Fibroblast of skin of left quadriceps (primary cell): Measurements from ENCODE around the gene SYNE1.
A peak's percentile ranks its signal among the peaks of the same experiment; 100 is the strongest.
"Not testable (repeated sequence)": the region's sequence is repeated elsewhere in the genome, so short reads cannot be mapped to it uniquely, and the experiment has no call there.

Experiments
- DNase-seq, 2 experiments: peaks; one replicate each; pipeline ENCODE4 v3.0.0-alpha.2; 2013; ENCODE audit warnings: low read depth in 2 of 2

Gene SYNE1

GRCh38 chr6:152423216-152424103, 213.7 kb downstream of the SYNE1 start:
- DNase-seq: no peak

DNA sequence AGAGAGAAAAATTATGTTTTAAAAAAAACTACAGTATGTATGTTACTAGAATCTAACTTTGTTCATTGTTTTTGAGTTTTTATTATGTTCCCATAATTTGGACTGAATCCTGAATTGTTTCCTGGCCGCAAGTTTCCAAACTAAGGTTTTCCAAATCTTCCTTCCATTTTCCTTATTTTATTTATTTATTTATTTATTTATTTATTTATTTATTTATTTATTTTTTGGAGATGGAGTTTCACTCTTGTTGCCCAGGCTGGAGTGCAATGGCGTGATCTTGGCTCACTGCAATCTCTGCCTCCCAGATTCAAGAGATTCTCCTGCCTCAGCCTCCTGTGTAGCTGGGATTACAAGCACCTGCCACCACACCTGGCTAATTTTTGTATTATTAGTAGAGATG, 215.7 kb downstream of the SYNE1 start:
- not testable (repeated sequence) for DNase-seq

DNA sequence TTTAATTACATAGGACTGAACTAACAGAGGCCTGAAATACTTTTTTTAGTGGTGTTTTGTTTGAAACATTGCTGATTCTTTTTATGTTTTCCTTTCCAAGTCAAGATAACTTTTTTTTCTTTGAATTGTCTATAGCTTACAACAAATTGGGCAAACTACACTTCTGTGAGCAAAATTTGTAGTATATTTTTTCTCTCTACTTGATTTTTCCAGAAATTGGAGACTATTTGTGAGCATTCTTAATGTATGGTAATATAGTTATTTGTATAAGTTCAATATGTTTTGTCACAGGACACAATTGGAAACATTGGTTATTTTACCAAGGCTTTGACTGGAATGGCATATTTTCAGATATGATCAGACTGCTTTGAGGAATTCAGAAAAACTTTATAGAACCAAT, 216.5 kb downstream of the SYNE1 start:
- DNase-seq: no peak

DNA sequence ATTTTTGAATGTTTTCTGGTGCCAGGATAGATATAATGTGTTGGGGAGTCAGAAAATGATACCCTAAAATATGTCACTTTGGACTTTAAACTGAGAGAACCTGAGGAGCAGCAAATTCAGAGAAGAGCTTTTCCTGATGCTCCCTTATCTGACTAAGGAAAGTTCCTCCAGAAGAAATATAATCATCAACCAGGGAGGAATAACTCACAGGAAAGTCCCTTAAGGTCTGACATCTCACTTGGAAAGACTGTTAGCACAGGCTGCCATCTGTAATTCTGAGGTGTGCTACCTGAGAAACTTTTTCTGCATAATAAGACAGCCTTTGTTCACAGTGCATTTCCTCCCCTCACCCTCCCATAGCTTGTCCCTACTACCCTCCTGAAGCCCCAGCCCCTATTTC, 218.6 kb downstream of the SYNE1 start:
- no peak for DNase-seq

DNA sequence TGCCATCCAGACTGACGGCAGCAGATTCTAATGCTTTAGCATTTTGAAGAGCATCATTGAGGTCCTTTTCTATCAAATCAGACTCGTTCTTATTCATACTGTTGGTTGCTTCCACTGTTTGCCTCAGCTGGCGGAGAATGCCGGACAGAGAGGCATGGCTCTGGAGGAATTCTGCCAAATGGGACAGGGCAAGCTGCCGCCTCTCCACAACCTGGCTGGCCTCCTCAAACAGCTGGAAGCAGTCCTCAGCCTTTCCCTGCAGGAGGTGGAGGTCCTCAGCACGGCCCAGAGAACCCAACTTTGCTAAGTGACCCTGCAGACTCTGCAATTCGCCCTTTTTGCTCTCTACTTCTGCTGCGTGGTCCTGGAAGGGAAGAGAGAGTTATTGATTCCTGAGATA, 220.5 kb downstream of the SYNE1 start:
- no peak for DNase-seq

DNA sequence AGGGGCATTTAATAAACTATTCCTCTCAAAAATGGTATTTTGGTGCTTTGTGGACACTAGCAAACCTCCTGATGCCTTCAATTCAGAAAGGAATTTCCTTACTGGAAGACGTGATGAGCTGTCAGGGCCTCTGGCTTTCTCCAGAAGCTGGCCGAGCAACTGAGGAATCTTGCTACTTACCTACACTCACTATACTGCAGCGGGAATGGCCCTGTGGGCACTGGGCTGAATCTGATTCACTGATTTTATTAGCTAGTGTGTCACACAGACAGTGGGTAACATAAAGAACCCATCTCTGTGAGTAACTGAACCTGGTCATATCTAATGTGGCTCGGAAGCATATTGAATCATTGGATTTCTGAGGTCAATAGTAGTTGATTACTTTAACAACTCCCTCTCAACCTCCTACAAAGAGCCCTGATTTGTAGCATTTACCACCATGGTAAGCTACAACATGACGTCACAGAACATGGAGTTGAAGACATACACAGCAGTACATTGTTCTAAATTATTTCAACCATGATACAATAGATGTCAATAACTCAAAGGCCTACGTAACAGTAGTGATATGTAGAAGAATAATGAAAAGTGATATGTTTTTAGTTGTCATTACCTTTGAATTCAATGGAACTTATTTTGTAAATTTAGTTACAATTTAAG, 232.1 kb downstream of the SYNE1 start:
- no peak for DNase-seq

- DNase-seq: no peak
Observed at GRCh38 chr6:152404086-152404857, 232.9 kb downstream of the SYNE1 start.

- DNase-seq: no peak
Observed at GRCh38 chr6:152402791-152403190, 234.4 kb downstream of the SYNE1 start.

- DNase-seq: no peak
Observed at GRCh38 chr6:152401978-152402377, 235.2 kb downstream of the SYNE1 start.

DNA sequence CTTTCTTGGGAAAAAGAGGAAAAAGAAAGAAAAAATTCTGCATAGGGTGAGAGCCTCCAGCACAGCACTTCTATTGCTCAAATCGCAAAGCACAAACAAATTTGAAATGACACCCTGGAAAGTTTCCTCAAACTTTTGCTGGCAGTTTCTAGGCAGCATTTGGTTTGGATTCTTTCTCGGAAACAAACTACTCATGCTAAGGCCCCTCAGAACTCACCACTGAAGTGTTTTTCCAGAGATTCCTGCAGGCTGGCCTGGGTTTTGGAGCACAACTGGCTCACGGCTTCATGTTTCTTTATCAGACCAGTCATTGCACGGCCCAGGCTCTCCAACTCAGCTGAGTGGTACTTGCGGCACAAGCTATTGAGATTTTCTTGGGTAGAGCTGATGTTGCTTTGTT, 237.8 kb downstream of the SYNE1 start:
- DNase-seq: no peak

DNA sequence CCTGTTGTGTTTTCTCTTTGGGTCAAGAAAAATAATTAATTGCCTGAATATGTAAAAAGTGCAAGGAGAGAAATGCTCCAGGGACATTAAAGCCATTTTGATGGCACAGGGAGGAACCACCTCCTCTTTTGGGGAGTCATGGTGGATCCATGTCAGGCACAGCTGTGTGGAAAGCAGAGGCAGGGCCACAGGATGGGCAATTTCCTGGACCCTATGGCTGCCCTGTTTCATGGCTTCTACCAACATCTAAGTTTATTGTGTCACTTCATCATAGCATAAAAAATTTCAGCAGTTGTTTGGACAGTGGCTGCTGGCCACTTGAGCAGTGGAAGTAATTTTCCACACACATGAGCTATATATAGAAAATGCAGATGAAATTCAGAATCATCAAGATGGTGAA, 238.2 kb downstream of the SYNE1 start:
- no peak for DNase-seq

GRCh38 chr6:152398316-152398715, 238.8 kb downstream of the SYNE1 start:
- DNase-seq: no peak

DNA sequence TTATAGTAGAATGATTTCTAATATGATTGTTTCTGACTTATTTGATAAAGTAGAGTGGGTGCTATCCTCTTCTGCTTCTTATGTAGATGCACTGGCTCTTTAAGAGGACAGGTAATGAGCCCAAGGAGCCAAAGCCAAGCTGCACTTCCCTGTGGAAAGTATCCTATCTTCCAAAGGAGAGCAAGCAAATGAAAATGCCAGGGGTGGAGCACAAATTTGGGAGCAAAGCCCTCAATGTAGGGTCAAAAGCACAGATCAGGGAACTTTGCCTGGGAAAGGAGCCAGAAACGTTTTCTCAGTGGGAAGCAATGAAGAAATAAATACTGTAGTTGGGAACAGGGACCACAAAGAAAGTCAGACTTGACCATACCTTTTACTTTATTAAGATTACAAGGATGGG, 242.9 kb downstream of the SYNE1 start:
- no peak for DNase-seq

GRCh38 chr6:152391179-152391880, 245.8 kb downstream of the SYNE1 start:
- DNase-seq: no peak

GRCh38 chr6:152387091-152387490, 250.1 kb downstream of the SYNE1 start:
- no peak for DNase-seq

GRCh38 chr6:152386131-152386530, 251.0 kb downstream of the SYNE1 start:
- DNase-seq: no peak

DNA sequence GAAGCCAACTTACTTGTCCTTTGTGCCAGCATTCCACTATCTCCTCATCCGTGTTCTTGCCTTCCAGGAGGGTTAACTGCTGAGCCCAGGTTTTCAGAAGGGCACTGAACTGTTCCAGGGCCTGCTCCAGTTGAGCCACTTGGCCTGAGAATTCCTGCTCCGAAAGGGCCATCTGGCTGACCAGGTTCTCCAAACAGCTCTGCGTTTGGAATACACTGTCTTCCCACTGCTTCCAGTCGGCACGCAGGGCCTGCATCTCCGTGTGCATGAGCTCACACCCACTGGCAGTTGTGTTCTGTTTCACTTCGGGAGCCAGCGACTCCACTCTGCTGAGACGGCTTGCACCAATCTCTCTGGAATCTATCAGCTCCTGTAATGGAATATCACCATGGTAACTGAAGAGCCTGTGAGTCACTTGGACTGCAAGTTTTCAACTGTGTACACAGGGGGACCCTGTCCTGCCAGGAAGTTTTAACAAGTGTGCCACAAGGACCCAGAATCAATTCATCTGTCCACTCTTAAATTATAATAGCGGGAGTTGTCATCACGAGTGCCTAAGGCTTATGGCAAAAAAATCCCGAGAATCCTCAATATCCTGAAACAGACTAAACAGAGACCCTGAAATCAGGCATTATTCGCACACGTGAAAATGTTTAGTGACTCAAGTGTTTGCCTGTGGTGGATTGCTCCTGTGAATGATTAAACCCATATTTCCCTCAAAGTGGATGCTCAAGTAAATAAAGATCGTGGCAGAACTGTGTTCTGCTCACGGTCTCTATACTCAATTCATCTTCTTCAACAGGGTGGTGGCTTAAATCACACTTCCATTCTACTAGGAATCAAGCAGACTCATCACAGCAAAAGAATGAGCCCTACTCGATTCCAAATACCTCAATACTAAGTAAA, 255.9 kb downstream of the SYNE1 start:
- DNase-seq: peak; percentile 96

DNA sequence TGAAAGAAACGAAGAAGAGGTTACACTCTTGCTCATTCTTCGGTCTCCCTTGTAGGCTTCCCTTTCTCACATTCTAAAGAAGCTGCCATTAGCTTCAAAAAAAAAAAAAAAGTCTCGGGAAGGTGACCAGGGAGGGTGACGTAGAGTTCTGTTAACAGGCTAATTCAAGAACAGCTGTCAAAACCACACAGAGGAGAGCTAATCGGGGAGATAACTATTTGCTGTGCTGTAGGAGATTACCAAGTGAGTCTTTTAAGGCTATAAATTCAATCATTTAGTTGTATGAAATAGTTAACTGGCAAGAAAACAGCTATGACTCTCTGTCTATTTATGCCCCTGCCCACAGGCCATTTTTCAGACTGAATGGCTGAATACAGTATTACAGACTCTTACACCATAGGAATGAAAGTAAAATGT, 256.8 kb downstream of the SYNE1 start:
- DNase-seq: peak; percentile 75 to 79

DNA sequence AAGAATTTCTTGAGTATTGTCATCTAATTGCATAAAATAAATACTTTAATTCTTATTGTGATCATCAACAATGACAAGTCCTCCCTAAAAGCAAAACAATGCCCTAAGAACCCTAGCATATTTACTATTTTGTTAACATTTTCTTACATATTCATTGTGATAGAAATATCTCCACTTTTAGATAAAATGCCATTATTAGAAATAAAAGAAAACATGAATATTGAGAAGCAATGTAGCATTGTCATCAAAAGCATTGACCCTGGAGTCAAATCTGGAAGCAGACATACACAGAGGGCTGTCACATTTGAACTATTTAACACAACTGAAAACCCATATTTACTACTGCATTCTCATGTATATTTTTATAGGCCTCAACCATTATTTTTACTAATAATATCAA, 257.7 kb downstream of the SYNE1 start:
- no peak for DNase-seq

DNA sequence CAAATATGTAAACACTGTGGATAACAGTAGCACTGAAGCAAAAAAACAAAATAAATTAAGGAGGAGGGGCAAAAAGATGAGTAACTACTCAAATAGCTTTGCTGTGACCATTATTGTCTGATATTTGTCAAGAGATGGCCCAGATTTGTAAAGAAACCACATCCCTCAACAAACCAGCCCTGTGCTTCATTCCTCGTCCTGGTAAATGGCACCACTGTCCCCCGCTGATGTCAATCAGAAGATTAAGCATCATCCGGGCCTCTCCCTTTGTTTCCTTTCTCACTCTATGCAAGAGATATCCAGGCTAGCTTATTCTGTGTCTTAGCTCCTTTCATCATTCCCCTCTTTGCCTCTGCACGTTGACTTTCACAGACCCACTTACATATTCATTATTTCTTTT, 259.0 kb downstream of the SYNE1 start:
- no peak for DNase-seq

DNA sequence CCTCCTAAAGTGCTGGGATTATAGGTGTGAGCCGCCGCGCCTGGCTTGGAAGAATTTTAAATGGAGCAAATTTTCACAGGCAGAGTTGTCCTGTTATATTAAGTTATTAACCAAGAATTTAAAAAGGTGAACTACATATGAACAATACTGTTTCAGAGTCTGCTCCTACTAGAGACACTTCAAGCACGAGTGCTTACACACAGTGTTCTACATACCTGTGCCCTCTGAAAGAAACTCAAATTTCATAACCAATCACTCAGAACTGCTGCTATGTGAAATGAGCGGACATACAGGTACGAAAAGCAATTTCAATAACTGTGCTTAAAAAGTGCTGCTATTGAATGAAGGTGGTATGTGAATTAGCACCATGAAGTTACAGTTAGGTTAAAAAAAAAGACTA, 262.0 kb downstream of the SYNE1 start:
- no peak for DNase-seq
